C4-2B (cell line): ENCODE results near the gene CASKIN2.

Source experiments
- ZFX ChIP-seq: fragments of 450-650 bp; IDR thresholded peaks from 2 replicates; pipeline ENCODE4 v1.6.1; 2017
- TF ChIP-seq, protein P1 (sequence below): fragments of 450-650 bp; conservative IDR thresholded peaks from 2 replicates; pipeline ENCODE4 v1.5.1; 2017; ENCODE audit warnings: mild to moderate bottlenecking

GRCh38 chr17:75475851-75476250 is 39.5 kb downstream of the CASKIN2 start:
- TF ChIP-seq, protein P1, sequence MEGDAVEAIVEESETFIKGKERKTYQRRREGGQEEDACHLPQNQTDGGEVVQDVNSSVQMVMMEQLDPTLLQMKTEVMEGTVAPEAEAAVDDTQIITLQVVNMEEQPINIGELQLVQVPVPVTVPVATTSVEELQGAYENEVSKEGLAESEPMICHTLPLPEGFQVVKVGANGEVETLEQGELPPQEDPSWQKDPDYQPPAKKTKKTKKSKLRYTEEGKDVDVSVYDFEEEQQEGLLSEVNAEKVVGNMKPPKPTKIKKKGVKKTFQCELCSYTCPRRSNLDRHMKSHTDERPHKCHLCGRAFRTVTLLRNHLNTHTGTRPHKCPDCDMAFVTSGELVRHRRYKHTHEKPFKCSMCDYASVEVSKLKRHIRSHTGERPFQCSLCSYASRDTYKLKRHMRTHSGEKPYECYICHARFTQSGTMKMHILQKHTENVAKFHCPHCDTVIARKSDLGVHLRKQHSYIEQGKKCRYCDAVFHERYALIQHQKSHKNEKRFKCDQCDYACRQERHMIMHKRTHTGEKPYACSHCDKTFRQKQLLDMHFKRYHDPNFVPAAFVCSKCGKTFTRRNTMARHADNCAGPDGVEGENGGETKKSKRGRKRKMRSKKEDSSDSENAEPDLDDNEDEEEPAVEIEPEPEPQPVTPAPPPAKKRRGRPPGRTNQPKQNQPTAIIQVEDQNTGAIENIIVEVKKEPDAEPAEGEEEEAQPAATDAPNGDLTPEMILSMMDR: no peak
- TF ChIP-seq ZFX: no peak
